ENCODE results near the gene NMB. TPM values are rescaled to one million over a fixed set of nuclear protein-coding genes. Genes with fewer than 3 reads are reported as not detected.

NMB gene
- total RNA-seq = 6.1 and 8.7 TPM in 2 replicates

GRCh38 chr15:84658080-84658787 lies at the start of gene NMB:
NMB (minus strand) TSS chr15:84658199; CDS start chr15:84658152, 47 bp downstream.

DNA sequence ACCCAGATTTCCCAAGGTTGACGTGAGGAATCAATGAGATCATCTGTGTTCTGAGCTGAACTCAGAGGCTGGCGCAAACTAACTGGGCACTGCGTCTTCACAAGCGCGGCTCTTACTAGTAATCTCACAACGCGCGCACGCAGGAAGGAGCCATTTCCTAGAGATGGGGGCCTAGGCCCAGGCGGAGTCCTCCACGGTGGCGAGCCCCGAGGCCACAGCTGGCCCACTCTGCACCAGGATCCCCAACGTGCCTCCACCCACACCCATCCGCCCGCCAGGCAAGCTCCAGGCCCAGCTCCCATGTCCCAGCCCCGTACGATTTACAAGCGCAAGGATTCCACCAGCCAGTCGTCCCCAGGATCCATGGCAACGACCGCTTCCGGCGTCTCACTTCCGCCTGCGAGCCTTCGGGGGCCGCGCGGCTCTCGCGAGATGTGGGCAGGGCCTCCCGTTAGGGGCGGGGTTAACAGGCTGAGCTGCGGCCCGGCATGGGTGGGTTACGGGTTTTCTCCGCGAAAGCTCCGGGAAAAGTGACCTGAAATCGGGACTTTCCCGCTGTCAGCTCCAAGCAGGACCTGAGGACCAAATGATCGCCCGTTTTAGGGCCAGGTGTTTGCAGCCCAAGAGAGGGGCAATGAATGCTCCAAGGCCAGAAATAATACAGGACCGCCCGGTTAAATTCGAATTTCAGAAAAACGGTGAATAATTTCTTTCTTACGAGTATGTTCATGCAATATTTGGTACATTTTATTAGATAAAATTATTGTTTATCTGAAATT lies 3.9 kb downstream of the NMB start, which contains the start of gene WDR73:
Gene WDR73 (minus strand): TSS at position 374 of the 779 bp plus-strand sequence. CDS start 9 bp downstream, at position 365.

Other genes starting within 250 kb of the NMB start
- gene ZSCAN2, start 57.2 kb downstream of the NMB start, total RNA-seq = 6.0 and 8.1 TPM in 2 replicates
- gene WDR73, start 3.9 kb downstream of the NMB start, total RNA-seq = 11.5 and 16.8 TPM in 2 replicates
- gene SEC11A, start 57.9 kb upstream of the NMB start, total RNA-seq = 198 and 227 TPM in 2 replicates
- 9.4 TPM in 2 replicates for gene ZNF592, start 90.4 kb upstream of the NMB start, total RNA-seq
- gene ALPK3, start 159.2 kb upstream of the NMB start, total RNA-seq = 0.97 and 6.0 TPM in 2 replicates
- not detected in 2 replicates for gene SLC28A1, start 226.5 kb upstream of the NMB start, total RNA-seq